ENCODE results near the gene CCDC186. TPM values are rescaled to one million over a fixed set of nuclear protein-coding genes. Genes with fewer than 3 reads are reported as not detected.

CCDC186 gene
- total RNA-seq, 1 experiment from 2014 or later = 24.2 TPM

GRCh38 chr10:114081911-114082583 lies 92.0 kb downstream of the CCDC186 start:
- no peaks in the 10 kb centered on the region for H3K9me3 ChIP-seq (ENCODE audit: low read length)
- H3K27me3 ChIP-seq (ENCODE audit: low read length) = no peaks in the 10 kb centered on the region
- H2AFZ ChIP-seq (ENCODE audit: low read length) = no peak overlapping the region
- no peaks in the 10 kb centered on the region for H3K36me3 ChIP-seq (ENCODE audit: insufficient read depth, low read length)
- H3K9me2 ChIP-seq (replicated peaks; ENCODE audit: insufficient read depth, low read length) = no peaks in the 10 kb centered on the region
- no peaks in the 10 kb centered on the region for H4K20me1 ChIP-seq (ENCODE audit: insufficient read depth, low read depth, low read length)
- DNase-seq = no peak
- H3K4me2 ChIP-seq (ENCODE audit: low read depth, low read length, poor library complexity, severe bottlenecking) = no peak overlapping the region
- no peak overlapping the region for H3K4me3 ChIP-seq (ENCODE audit: low read length)
- H3K4me1 ChIP-seq (ENCODE audit: low read length) = no peaks in the 10 kb centered on the region
- no peaks in the 10 kb centered on the region for H3K79me2 ChIP-seq (ENCODE audit: low read length)
- H3K27ac ChIP-seq (ENCODE audit: low read length) = no peak overlapping the region
- H3K9ac ChIP-seq (ENCODE audit: low read length) = no peak overlapping the region

GRCh38 chr10:114079421-114079820 lies 94.6 kb downstream of the CCDC186 start:
- no peaks in the 10 kb centered on the region for H3K27me3 ChIP-seq (ENCODE audit: low read length)
- H4K20me1 ChIP-seq (ENCODE audit: insufficient read depth, low read depth, low read length) = no peaks in the 10 kb centered on the region
- H3K4me1 ChIP-seq (ENCODE audit: low read length) = no peaks in the 10 kb centered on the region
- no peak for DNase-seq
- no peaks in the 10 kb centered on the region for H3K9me3 ChIP-seq (ENCODE audit: low read length)
- no peak overlapping the region for H3K9ac ChIP-seq (ENCODE audit: low read length)
- no peak overlapping the region for H3K4me2 ChIP-seq (ENCODE audit: low read depth, low read length, poor library complexity, severe bottlenecking)
- H2AFZ ChIP-seq (ENCODE audit: low read length) = no peak overlapping the region
- no peaks in the 10 kb centered on the region for H3K9me2 ChIP-seq (replicated peaks; ENCODE audit: insufficient read depth, low read length)
- no peaks in the 10 kb centered on the region for H3K79me2 ChIP-seq (ENCODE audit: low read length)
- no peak overlapping the region for H3K27ac ChIP-seq (ENCODE audit: low read length)
- H3K4me3 ChIP-seq (ENCODE audit: low read length) = no peak overlapping the region
- no peaks in the 10 kb centered on the region for H3K36me3 ChIP-seq (ENCODE audit: insufficient read depth, low read length)

GRCh38 chr10:114078346-114078745 lies 95.7 kb downstream of the CCDC186 start:
- Histone ChIP-seq H3K27me3 (ENCODE audit: low read length) (no peaks in the 10 kb centered on the region), H3K4me2 (ENCODE audit: low read depth, low read length, poor library complexity, severe bottlenecking) (no peak overlapping the region), H3K4me3 (ENCODE audit: low read length) (no peak overlapping the region), H3K9ac (ENCODE audit: low read length) (no peak overlapping the region), H3K9me3 (ENCODE audit: low read length) (no peaks in the 10 kb centered on the region), H2AFZ (ENCODE audit: low read length) (no peak overlapping the region), H3K27ac (ENCODE audit: low read length) (no peak overlapping the region), H4K20me1 (ENCODE audit: insufficient read depth, low read depth, low read length) (no peaks in the 10 kb centered on the region), H3K79me2 (ENCODE audit: low read length) (no peaks in the 10 kb centered on the region), H3K9me2 (replicated peaks; ENCODE audit: insufficient read depth, low read length) (no peaks in the 10 kb centered on the region), H3K4me1 (ENCODE audit: low read length) (no peaks in the 10 kb centered on the region), H3K36me3 (ENCODE audit: insufficient read depth, low read length) (no peaks in the 10 kb centered on the region)
- no peak for DNase-seq

- no peak overlapping the region for H2AFZ ChIP-seq (ENCODE audit: low read length)
- no peak overlapping the region for H3K4me2 ChIP-seq (ENCODE audit: low read depth, low read length, poor library complexity, severe bottlenecking)
- H3K27me3 ChIP-seq (ENCODE audit: low read length) = no peaks in the 10 kb centered on the region
- no peak overlapping the region for H3K9ac ChIP-seq (ENCODE audit: low read length)
- no peaks in the 10 kb centered on the region for H3K4me1 ChIP-seq (ENCODE audit: low read length)
- H3K9me2 ChIP-seq (replicated peaks; ENCODE audit: insufficient read depth, low read length) = no peaks in the 10 kb centered on the region
- no peaks in the 10 kb centered on the region for H3K9me3 ChIP-seq (ENCODE audit: low read length)
- H3K27ac ChIP-seq (ENCODE audit: low read length) = no peak overlapping the region
- no peaks in the 10 kb centered on the region for H3K36me3 ChIP-seq (ENCODE audit: insufficient read depth, low read length)
- no peak for DNase-seq
- H3K79me2 ChIP-seq (ENCODE audit: low read length) = no peaks in the 10 kb centered on the region
- H3K4me3 ChIP-seq (ENCODE audit: low read length) = no peak overlapping the region
- no peaks in the 10 kb centered on the region for H4K20me1 ChIP-seq (ENCODE audit: insufficient read depth, low read depth, low read length)
Measured at GRCh38 chr10:114077815-114078219, 96.2 kb downstream of the CCDC186 start.

GRCh38 chr10:114077347-114077746 lies 96.7 kb downstream of the CCDC186 start:
- Histone ChIP-seq H2AFZ (ENCODE audit: low read length) (no peak overlapping the region), H3K4me3 (ENCODE audit: low read length) (no peak overlapping the region), H3K27me3 (ENCODE audit: low read length) (no peaks in the 10 kb centered on the region), H3K4me2 (ENCODE audit: low read depth, low read length, poor library complexity, severe bottlenecking) (no peak overlapping the region), H3K9me2 (replicated peaks; ENCODE audit: insufficient read depth, low read length) (no peaks in the 10 kb centered on the region), H3K9ac (ENCODE audit: low read length) (no peak overlapping the region), H3K79me2 (ENCODE audit: low read length) (no peaks in the 10 kb centered on the region), H3K9me3 (ENCODE audit: low read length) (no peaks in the 10 kb centered on the region), H4K20me1 (ENCODE audit: insufficient read depth, low read depth, low read length) (no peaks in the 10 kb centered on the region), H3K36me3 (ENCODE audit: insufficient read depth, low read length) (no peaks in the 10 kb centered on the region), H3K27ac (ENCODE audit: low read length) (no peak overlapping the region), H3K4me1 (ENCODE audit: low read length) (no peaks in the 10 kb centered on the region)
- no peak for DNase-seq

- no peaks in the 10 kb centered on the region for H4K20me1 ChIP-seq (ENCODE audit: insufficient read depth, low read depth, low read length)
- H3K9ac ChIP-seq (ENCODE audit: low read length) = no peak overlapping the region
- no peaks in the 10 kb centered on the region for H3K9me3 ChIP-seq (ENCODE audit: low read length)
- H3K4me2 ChIP-seq (ENCODE audit: low read depth, low read length, poor library complexity, severe bottlenecking) = no peak overlapping the region
- DNase-seq = no peak
- H3K79me2 ChIP-seq (ENCODE audit: low read length) = no peaks in the 10 kb centered on the region
- no peaks in the 10 kb centered on the region for H3K36me3 ChIP-seq (ENCODE audit: insufficient read depth, low read length)
- H3K27me3 ChIP-seq (ENCODE audit: low read length) = no peaks in the 10 kb centered on the region
- H3K4me3 ChIP-seq (ENCODE audit: low read length) = no peak overlapping the region
- no peaks in the 10 kb centered on the region for H3K4me1 ChIP-seq (ENCODE audit: low read length)
- no peak overlapping the region for H2AFZ ChIP-seq (ENCODE audit: low read length)
- no peak overlapping the region for H3K27ac ChIP-seq (ENCODE audit: low read length)
- H3K9me2 ChIP-seq (replicated peaks; ENCODE audit: insufficient read depth, low read length) = no peaks in the 10 kb centered on the region
Measured at GRCh38 chr10:114075093-114075492, 98.9 kb downstream of the CCDC186 start.

GRCh38 chr10:114073395-114074186 lies 100.4 kb downstream of the CCDC186 start:
- H3K4me3 ChIP-seq (ENCODE audit: low read length) = no peak overlapping the region
- no peak for DNase-seq

GRCh38 chr10:114071178-114071577 lies 102.8 kb downstream of the CCDC186 start:
- no peaks in the 10 kb centered on the region for H3K9me3 ChIP-seq (ENCODE audit: low read length)
- H3K27me3 ChIP-seq (ENCODE audit: low read length) = no peaks in the 10 kb centered on the region
- no peaks in the 10 kb centered on the region for H3K9me2 ChIP-seq (replicated peaks; ENCODE audit: insufficient read depth, low read length)
- no peak overlapping the region for H3K27ac ChIP-seq (ENCODE audit: low read length)
- H3K9ac ChIP-seq (ENCODE audit: low read length) = no peak overlapping the region
- H2AFZ ChIP-seq (ENCODE audit: low read length) = no peak overlapping the region
- no peak for DNase-seq
- H3K4me2 ChIP-seq (ENCODE audit: low read depth, low read length, poor library complexity, severe bottlenecking) = no peak overlapping the region
- H3K4me3 ChIP-seq (ENCODE audit: low read length) = no peak overlapping the region
- no peaks in the 10 kb centered on the region for H3K4me1 ChIP-seq (ENCODE audit: low read length)
- no peaks in the 10 kb centered on the region for H4K20me1 ChIP-seq (ENCODE audit: insufficient read depth, low read depth, low read length)
- H3K79me2 ChIP-seq (ENCODE audit: low read length) = no peaks in the 10 kb centered on the region
- H3K36me3 ChIP-seq (ENCODE audit: insufficient read depth, low read length) = no peaks in the 10 kb centered on the region

More at GRCh38 chr10:114073395-114074186, 100.4 kb downstream of the CCDC186 start:
- Histone ChIP-seq H3K4me2 (ENCODE audit: low read depth, low read length, poor library complexity, severe bottlenecking) (no peak overlapping the region), H3K9me3 (ENCODE audit: low read length) (no peaks in the 10 kb centered on the region), H2AFZ (ENCODE audit: low read length) (no peak overlapping the region), H4K20me1 (ENCODE audit: insufficient read depth, low read depth, low read length) (no peaks in the 10 kb centered on the region), H3K36me3 (ENCODE audit: insufficient read depth, low read length) (no peaks in the 10 kb centered on the region), H3K27ac (ENCODE audit: low read length) (no peak overlapping the region), H3K9ac (ENCODE audit: low read length) (no peak overlapping the region), H3K4me1 (ENCODE audit: low read length) (no peaks in the 10 kb centered on the region), H3K9me2 (replicated peaks; ENCODE audit: insufficient read depth, low read length) (no peaks in the 10 kb centered on the region), H3K79me2 (ENCODE audit: low read length) (no peaks in the 10 kb centered on the region), H3K27me3 (ENCODE audit: low read length) (no peaks in the 10 kb centered on the region)

Data from Karpas-422 (cell line).